IMR-90 (cell line): ENCODE data around the gene MEF2A. TPM values are rescaled to one million over a fixed set of nuclear protein-coding genes. Genes with fewer than 3 reads are reported as not detected.
A peak's percentile ranks its signal among the peaks of the same experiment; 100 is the strongest.

Experiments used
- ATAC-seq: fragments of 200-7000 bp; cut with Tn5 transposase; 2 replicates; pipeline ENCODE4 v1.9.1; 2020; ENCODE audit warnings: low read depth, mild to moderate bottlenecking, moderate library complexity
- BruUV-seq: library from RNA; stranded (reverse); fragments of 400-500 nt; replicated peaks from 2 replicates; lab custom pipeline; 2021; lab: Mats Ljungman, UMichigan
- CTCF ChIA-PET: fragments of 300-600 bp; formaldehyde crosslinking; extraction: SDS; loops from one replicate; lab custom pipeline; 2021; ENCODE audit warnings: antibody characterized with exemption; lab: Yijun Ruan, JAX
- POLR2A ChIA-PET: fragments of 300-600 bp; sonication (Branson Sonifier 250); formaldehyde crosslinking; loops from one replicate; lab custom pipeline; 2022; ENCODE audit warnings: antibody characterized with exemption; ENCODE audit not compliant: unreplicated experiment; lab: Charles Lee
- DNase-seq: peaks from one replicate; pipeline ENCODE4 v3.0.0; 2013
- H2AFZ ChIP-seq: replicated peaks from 2 replicates; pipeline ENCODE3; 2013; ENCODE audit warnings: low read length, mild to moderate bottlenecking; ENCODE audit not compliant: poor library complexity
- H2AK5ac ChIP-seq: 2 replicates; pipeline ENCODE4 v1.6.1; 2013; ENCODE audit warnings: low read depth, low read length, inconsistent platforms
- H2AK9ac ChIP-seq: replicated peaks from 2 replicates; pipeline ENCODE3; 2013; ENCODE audit warnings: mild to moderate bottlenecking, low read depth, low read length, moderate library complexity; ENCODE audit not compliant: poor library complexity
- H2BK120ac ChIP-seq: 2 replicates; pipeline ENCODE4 v1.6.1; 2013; ENCODE audit warnings: low read depth, low read length, inconsistent platforms
- H2BK15ac ChIP-seq: 3 replicates; pipeline ENCODE4 v1.6.1; 2013; ENCODE audit warnings: low read depth, low read length, inconsistent platforms
- H2BK20ac ChIP-seq: 2 replicates; pipeline ENCODE4 v1.6.1; 2013; ENCODE audit warnings: low read depth, mild to moderate bottlenecking, inconsistent platforms, low read length, moderate library complexity
- H2BK5ac ChIP-seq: 2 replicates; pipeline ENCODE4 v1.6.1; 2013; ENCODE audit warnings: mild to moderate bottlenecking, low read depth, low read length, inconsistent platforms; ENCODE audit not compliant: poor library complexity, severe bottlenecking
- H3K14ac ChIP-seq: replicated peaks from 2 replicates; pipeline ENCODE4 v1.6.1; 2013; ENCODE audit warnings: low read depth, low read length, inconsistent platforms
- H3K18ac ChIP-seq: 2 replicates; pipeline ENCODE4 v1.6.1; 2013; ENCODE audit warnings: low read depth, low read length, control low read depth
- H3K23ac ChIP-seq: 2 replicates; pipeline ENCODE4 v1.6.1; 2013; ENCODE audit warnings: low read depth, low read length, inconsistent platforms
- H3K27ac ChIP-seq: 2 replicates; pipeline ENCODE4 v1.5.1; 2013; ENCODE audit warnings: mild to moderate bottlenecking, control low read depth, low read length; ENCODE audit not compliant: insufficient read depth
- H3K27me3 ChIP-seq: 2 replicates; pipeline ENCODE4 v1.6.1; 2013; ENCODE audit warnings: low read length; ENCODE audit not compliant: control insufficient read depth, insufficient read depth
- H3K36me3 ChIP-seq: 2 replicates; pipeline ENCODE4 v1.6.1; 2013; ENCODE audit warnings: low read length, mixed read lengths; ENCODE audit not compliant: control insufficient read depth, insufficient read depth
- H3K4ac ChIP-seq: 2 replicates; pipeline ENCODE4 v1.6.1; 2013; ENCODE audit warnings: low read depth, low read length, inconsistent platforms
- H3K4me1 ChIP-seq: 2 replicates; pipeline ENCODE4 v1.6.1; 2013; ENCODE audit warnings: low read length, mixed read lengths; ENCODE audit not compliant: control insufficient read depth, insufficient read depth
- H3K4me2 ChIP-seq: 2 replicates; pipeline ENCODE4 v1.6.1; 2013; ENCODE audit warnings: low read depth, mild to moderate bottlenecking, control low read depth, low read length, moderate library complexity
- H3K4me3 ChIP-seq: 2 replicates; pipeline ENCODE4 v1.5.1; 2013; ENCODE audit warnings: low read depth, mild to moderate bottlenecking, control low read depth, low read length, moderate library complexity; ENCODE audit not compliant: insufficient read depth
- H3K56ac ChIP-seq: 2 replicates; pipeline ENCODE4 v1.6.1; 2013; ENCODE audit warnings: low read length, inconsistent platforms; ENCODE audit not compliant: insufficient read depth; ENCODE audit errors: extremely low read depth
- H3K79me1 ChIP-seq, 2 experiments: 2 replicates each; pipeline ENCODE4 v1.6.1; 2013; ENCODE audit warnings: low read length in 2 of 2, inconsistent platforms in 1 of 2, low read depth in 1 of 2
- H3K9ac ChIP-seq: 2 replicates; pipeline ENCODE4 v1.6.1; 2013; ENCODE audit warnings: low read depth, low read length, control low read depth
- H3K9me1 ChIP-seq: 2 replicates; pipeline ENCODE4 v1.6.1; 2013; ENCODE audit warnings: low read length, inconsistent platforms; ENCODE audit not compliant: insufficient read depth
- H3K9me3 ChIP-seq: 2 replicates; pipeline ENCODE4 v1.6.1; 2013; ENCODE audit warnings: low read length; ENCODE audit not compliant: control insufficient read depth, insufficient read depth
- H4K20me1 ChIP-seq: 2 replicates; pipeline ENCODE4 v1.6.1; 2013; ENCODE audit warnings: low read length, inconsistent platforms; ENCODE audit not compliant: insufficient read depth
- H4K5ac ChIP-seq: 2 replicates; pipeline ENCODE4 v1.6.1; 2013; ENCODE audit warnings: mild to moderate bottlenecking, low read depth, low read length, control low read depth
- H4K8ac ChIP-seq, 2 experiments: 2 replicates each; pipeline ENCODE4 v1.6.1; 2013; ENCODE audit warnings: low read depth in 2 of 2, low read length in 2 of 2, control low read depth in 1 of 2, inconsistent platforms in 1 of 2
- H4K91ac ChIP-seq: 2 replicates; pipeline ENCODE4 v1.6.1; 2013; ENCODE audit warnings: low read depth, low read length, inconsistent platforms; ENCODE audit not compliant: insufficient read depth
- BHLHE40 ChIP-seq: fragments of 150-350 bp; IDR thresholded peaks from 2 replicates; pipeline ENCODE4 v1.6.1; 2016; ENCODE audit warnings: mild to moderate bottlenecking, low read depth, low read length
- CEBPB ChIP-seq: IDR thresholded peaks from 2 replicates; pipeline ENCODE4 v1.6.1; 2012; ENCODE audit warnings: low read depth, low read length, improper control_type of control experiment
- CHD1 ChIP-seq: IDR thresholded peaks from 2 replicates; pipeline ENCODE4 v1.6.1; 2012; ENCODE audit warnings: low read depth, low read length, improper control_type of control experiment
- NFE2L2 ChIP-seq: fragments of 150-350 bp; IDR thresholded peaks from 2 replicates; pipeline ENCODE4 v1.6.1; 2016; ENCODE audit warnings: low read depth, mild to moderate bottlenecking, low read length
- RAD21 ChIP-seq: IDR thresholded peaks from 2 replicates; pipeline ENCODE4 v1.6.1; 2012; ENCODE audit warnings: low read length, improper control_type of control experiment
- WGBS, 2 experiments: methylation state at CpG; one replicate each; pipeline versions ENCODE4 v1.1.5 to v1.1.7; 2013; ENCODE audit warnings: missing lambda C conversion rate in 2 of 2; ENCODE audit not compliant: insufficient read length in 1 of 2; ENCODE audit errors: extremely low coverage in 2 of 2; 5-methylcytosine and 5-hydroxymethylcytosine counted together
- dilution Hi-C: fragments of 300-500 bp; cut with HindIII; formaldehyde crosslinking; loops from one replicate; pipeline ENCODE4 v1.14.3; 2018; ENCODE audit warnings: low sequenced_read_pairs; ENCODE audit not compliant: unreplicated experiment
- in situ Hi-C: fragments of 300-500 bp; cut with MboI; formaldehyde crosslinking; loops from 3 replicates; pipeline ENCODE4 v1.14.3; 2019; ENCODE audit warnings: low sequenced_read_pairs, inconsistent platforms, mixed read lengths
- intact Hi-C: fragments of 100-400 bp; cut with micrococcal nuclease; formaldehyde crosslinking; loops from 2 replicates; pipeline ENCODE4 v1.10.0; 2022
- polyA plus RNA-seq, 3 experiments: library from polyadenylated mRNA; depleted of rRNA; stranded (reverse); fragments of >200 nt; gene quantifications; 2 replicates each; pipeline ENCODE4 v1.2.3, GENCODE V29; 2012; ENCODE audit warnings: low replicate concordance in 1 of 3
- total RNA-seq: library from RNA; depleted of rRNA; stranded (reverse); fragments of >200 nt; gene quantifications from 2 replicates; pipeline ENCODE4 v1.2.3, GENCODE V29; 2012
- TF ChIP-seq, protein P1 (sequence below): fragments of 150-350 bp; IDR thresholded peaks from 2 replicates; pipeline ENCODE4 v1.6.1; 2017; ENCODE audit warnings: mild to moderate bottlenecking, antibody characterized with exemption, low read length, low read depth

Gene MEF2A
- total and polyA plus RNA-seq, 2 of the 4 experiments (the other 2 are of a cell fraction) = 16.1 to 16.7 TPM

DNA sequence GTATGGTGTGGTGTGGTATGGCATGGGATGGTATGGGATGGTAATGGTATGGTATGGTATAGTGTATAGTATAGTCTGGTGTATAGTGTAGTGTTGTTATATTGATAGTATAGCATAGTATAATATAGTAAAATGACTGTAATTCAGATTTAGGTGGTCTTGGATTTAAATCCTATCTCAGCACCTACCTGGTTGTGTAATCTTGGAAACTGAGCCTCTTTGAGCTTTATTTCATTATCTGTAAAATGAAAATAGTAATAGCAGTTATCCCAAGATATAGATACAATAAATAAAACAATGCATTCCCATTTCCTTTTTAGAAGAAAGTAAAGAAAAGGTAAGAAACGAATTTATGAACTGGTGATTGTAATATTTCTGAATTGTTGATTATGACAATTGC is 27.5 kb upstream of the MEF2A start:
- Histone ChIP-seq H2BK5ac (no peak overlapping the region), H4K5ac (no peak overlapping the region), H3K4me1 (peaks cover 8% of the 10 kb centered on the region), H3K4me3 (no peak overlapping the region), H3K27ac (no peak overlapping the region), H3K14ac (no peak overlapping the region), H2BK20ac (peak overlapping the region; percentile 53; the same call in 1 of the 2 replicates), H3K18ac (no peak overlapping the region), H3K4ac (no peak overlapping the region), H3K27me3 (no peaks in the 10 kb centered on the region), H3K23ac (peak overlapping the region; percentile 36; the same call in 1 of the 2 replicates), H2AK5ac (peak overlapping the region; percentile 58; the same call in 1 of the 2 replicates), H3K56ac (no peak overlapping the region), H3K9ac (no peak overlapping the region), H3K9me3 (no peaks in the 10 kb centered on the region), H3K9me1 (peaks cover 12% of the 10 kb centered on the region), H2AFZ (no peak overlapping the region), H4K8ac (no peak overlapping the region), H2BK120ac (no peak overlapping the region), H4K91ac (no peak overlapping the region), H2BK15ac (peak overlapping the region; percentile 87; the same call in 1 of the 3 replicates), H3K4me2 (no peak overlapping the region), H2AK9ac (no peak overlapping the region), H3K79me1 (no peaks in the 10 kb centered on the region; a peak in 1 of 4 replicates), H3K36me3 (no peaks in the 10 kb centered on the region), H4K20me1 (no peaks in the 10 kb centered on the region)
- intact Hi-C loops (no loop called here), in situ Hi-C loops (no loop called here), dilution Hi-C loops (no loop called here)
- ATAC-seq = no peak
- ChIA-PET CTCF (interaction anchor here (1.3 kb wide), 1 partner anchor 166 kb away, joined by 3 read pairs; no protein-coding TSS in a partner anchor), POLR2A (no interaction called here)
- no TSS peak for BruUV-seq
- no peak for TF ChIP-seq RAD21
- peak; percentile 57 for TF ChIP-seq CEBPB
- no peak for TF ChIP-seq NFE2L2
- no peak for TF ChIP-seq CHD1
- TF ChIP-seq BHLHE40 = no peak
- TF ChIP-seq, protein P1, sequence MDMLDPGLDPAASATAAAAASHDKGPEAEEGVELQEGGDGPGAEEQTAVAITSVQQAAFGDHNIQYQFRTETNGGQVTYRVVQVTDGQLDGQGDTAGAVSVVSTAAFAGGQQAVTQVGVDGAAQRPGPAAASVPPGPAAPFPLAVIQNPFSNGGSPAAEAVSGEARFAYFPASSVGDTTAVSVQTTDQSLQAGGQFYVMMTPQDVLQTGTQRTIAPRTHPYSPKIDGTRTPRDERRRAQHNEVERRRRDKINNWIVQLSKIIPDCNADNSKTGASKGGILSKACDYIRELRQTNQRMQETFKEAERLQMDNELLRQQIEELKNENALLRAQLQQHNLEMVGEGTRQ = no peak
- no CpG with 5 or more reads among the region's 1 CpG for WGBS, 2 experiments
- DNase-seq = no peak
